Activated T-cell treated with anti-CD3 and anti-CD28 coated beads for 24 hours (primary cell): ENCODE results near the gene CCBE1.
"Not testable (repeated sequence)": the region's sequence is repeated elsewhere in the genome, so short reads cannot be mapped to it uniquely, and the experiment has no call there.

Experiments used
- DNase-seq: peaks from one replicate; pipeline ENCODE4 v3.0.0-alpha.2; 2020; ENCODE audit warnings: low read depth

Gene CCBE1

DNA sequence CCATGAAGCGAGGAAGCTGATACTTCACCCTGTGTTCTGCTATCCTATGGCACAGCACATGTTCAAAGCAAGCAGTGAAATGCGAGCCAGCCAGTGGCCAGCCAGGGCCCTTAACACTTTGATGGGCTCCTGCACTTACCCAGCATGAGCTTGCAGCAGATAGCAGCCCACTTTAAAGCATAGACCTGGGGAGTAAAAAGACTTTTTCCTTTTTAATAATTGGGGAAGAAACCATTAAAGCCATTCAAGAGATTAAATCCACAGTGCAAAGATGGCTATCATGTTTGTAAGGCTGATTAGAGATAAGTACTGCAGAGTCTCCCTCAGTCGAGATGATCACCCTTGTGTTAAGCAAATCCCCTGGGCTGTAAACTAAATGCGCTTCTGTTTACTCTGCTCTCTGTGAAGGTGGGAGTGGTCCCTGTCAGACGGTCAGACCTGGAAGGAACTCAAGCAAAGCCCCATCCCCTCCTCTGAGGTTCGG is 15.7 kb downstream of the CCBE1 start:
- DNase-seq, result no peak

DNA sequence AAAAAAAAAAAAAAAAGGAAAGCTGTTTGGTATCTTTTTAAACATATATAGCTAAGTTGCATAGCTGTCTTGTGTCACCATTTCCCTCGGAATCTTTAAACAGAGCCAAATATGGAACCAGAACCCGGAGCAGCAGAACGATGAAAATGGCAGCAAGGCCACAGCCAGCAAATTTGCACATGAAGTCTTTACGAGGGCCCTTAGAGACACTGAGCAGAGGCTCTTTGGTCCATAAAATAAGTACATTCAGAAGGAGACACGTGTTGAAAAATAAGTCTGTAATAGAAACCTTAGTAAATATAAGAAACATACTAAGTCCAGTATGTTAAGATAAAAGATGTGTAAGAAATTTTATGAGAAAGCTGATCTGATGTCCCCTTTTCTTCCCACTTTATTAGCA is 16.2 kb downstream of the CCBE1 start:
- no peak for DNase-seq

DNA sequence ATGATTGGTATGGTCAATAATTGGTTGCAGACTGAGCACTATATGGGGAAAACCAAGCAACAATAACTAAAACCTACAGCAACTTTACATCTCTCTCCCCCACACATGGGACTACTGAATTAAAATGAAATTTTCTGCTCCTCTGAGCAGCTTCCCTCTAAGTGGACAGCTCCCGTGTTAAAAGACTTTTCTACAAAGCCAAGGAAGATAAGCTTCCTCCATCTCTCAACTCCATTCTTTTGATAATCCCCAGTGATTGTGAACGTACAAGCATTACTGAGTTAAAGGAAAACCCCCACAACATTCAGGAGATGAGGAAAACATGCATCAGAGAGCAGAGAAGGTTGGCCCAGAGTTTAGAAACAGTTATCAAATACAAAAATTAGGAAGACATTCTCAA is 21.9 kb downstream of the CCBE1 start:
- no peak for DNase-seq

DNA sequence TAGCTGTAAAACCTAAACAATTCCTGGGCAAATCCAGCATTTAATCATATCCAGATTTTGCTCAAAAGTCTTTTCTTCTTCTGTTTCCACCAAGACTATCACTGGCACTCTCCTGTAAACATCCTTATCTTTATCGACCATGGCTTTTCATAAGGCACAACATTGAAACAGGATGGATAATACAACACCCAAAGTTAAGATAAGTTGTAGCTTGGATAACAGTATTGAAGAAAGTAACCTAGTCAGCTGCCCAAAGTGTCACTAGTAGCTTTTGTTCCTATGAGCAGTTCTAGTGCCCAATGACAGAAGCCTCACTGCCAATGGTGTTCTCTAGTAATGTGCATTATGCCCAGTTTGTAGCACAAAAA is 22.3 kb downstream of the CCBE1 start:
- DNase-seq, result no peak

DNA sequence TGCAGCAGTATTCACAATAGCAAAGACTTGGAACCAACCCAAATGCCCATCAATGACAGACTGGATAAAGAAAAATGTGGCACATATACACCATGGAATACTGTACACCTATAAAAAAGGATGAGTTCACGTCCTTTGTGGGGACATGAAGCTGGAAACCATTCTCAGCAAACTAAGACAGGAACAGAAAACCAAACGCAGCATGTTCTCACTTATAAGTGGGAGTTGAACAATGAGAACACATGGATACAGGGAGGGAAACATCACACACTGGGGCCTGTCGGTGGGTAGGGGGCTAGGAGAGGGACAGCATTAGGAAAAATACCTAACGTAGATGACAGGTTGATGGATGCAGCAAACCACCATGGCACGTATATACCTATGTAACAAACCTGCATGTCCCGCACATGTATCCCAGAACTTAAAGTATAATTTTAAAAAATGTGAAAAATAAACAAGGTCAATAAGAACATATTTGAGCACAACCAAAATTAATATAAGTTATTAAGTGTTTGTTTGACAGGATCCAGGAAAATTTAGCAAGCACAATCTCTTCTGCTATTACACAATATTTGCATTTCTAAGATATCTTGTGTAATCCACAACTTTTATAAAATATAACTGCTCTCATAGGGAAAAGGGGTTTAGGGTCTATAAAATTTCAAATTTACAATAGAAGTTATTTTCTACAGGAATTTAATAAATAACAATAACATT is 22.9 kb downstream of the CCBE1 start:
- DNase-seq, result no peak

DNA sequence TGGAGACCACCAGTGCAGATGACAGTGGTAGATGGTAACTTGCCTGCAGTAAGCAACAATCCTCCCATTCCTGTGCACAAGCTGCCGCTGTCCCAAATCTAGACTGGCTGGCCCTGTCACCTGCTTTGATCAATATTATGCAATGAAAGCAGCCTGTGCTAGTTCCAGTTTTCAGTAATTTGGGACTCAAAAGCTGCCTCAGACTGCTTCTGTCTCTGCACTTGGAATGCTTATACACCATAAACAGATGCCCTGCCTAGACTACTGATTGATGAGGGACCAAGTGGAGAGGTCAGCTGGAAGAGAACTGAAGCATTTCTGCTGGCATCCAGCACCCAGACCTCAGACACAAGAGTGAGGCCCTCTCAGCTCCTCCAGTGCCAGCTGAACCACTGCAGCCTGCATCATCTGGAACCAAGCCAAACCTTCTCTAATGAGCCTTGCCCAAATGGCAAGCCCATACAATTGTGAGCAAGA is 24.9 kb downstream of the CCBE1 start:
- no peak for DNase-seq

DNA sequence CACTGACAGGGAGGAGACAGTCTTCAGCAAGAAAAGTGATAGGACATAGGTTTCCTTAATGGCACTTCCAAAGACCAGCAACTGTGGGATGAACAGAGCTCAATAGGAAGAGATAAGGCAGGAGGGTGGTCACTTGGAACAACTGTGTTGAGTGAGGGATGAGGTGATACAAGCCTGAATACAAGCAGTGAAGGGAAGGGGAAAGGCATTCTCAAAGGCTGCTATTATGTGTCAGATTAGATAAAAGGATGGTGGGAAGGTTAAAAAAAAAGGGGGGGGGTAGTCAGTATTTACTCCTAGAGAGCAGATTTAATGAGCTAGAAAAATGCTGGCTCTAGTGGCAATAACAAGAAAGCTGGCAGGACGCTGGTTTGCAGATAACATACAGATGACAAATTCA is 25.7 kb downstream of the CCBE1 start:
- no peak for DNase-seq

DNA sequence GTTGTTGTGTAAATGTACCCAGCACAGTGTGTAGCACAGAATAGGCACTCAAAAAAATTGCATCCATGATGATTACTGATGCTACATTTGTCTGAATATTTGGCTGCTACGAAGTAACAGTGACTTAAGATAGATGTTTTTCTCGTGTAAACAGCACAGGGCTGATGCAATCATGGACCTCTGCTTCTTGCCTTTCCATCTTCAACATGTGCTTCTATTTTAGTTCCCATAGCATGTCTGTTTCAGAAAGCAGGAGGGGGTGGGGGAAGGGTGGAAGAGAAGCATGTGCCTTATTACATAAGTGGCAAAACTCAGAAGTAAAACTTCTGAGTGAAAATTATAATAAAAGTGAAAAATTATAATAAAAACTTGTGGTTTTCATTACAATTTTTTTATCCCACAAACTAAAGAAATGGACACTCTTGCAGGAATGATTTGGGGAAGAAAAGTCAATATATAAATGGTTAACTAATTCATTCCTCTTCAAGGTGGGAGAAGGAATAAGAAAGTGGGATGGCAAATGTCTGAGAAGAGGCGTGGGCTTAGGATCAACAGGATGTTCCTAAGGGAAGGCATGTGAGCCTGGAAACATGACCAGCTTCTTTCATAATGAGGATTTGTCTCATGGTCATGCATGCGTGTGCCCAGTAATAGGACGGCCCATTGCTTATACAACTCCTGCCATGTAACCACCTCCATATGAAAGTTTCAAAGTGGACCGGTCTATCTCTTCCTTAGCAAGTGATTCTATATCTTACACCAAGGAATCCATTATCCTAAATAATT is 27.2 kb downstream of the CCBE1 start:
- DNase-seq, result no peak

DNA sequence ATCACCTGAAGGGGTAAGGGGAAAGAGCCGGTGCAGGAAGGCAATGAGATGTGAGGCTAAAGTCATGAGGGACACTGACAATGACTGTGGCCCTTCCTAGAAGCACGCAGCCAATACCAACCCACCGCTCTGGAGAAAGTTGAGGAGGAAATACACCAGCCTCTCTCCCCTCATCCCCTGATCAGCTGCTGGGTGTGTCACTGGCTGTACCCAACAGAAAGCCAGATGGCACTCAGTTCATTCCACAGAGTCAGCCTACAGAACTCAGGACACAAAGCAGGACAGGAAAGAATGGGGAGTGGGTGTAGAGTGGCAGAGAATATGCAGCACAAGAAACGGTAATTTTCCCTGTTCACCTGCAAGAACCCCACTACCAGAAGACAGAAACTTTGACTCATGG is 29.7 kb downstream of the CCBE1 start:
- no peak for DNase-seq

DNA sequence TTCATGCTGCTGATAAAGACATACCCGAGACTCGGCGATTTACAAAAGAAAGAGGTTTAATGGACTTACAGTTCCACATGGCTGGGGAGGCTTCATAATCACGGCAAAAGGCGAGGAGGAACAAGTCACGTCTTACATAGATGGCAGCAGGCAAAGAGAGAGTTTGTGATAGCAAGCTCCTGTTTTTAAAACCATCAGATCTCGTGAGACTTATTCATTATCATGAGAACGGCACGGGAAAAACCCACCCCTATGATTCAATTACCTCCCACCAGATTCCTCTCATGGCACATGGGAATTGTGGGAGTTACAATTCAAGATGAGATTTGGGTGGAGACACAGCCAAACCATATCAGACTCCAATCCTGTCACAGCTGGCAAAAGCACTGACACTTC is 31.2 kb downstream of the CCBE1 start:
- not testable (repeated sequence) for DNase-seq

DNA sequence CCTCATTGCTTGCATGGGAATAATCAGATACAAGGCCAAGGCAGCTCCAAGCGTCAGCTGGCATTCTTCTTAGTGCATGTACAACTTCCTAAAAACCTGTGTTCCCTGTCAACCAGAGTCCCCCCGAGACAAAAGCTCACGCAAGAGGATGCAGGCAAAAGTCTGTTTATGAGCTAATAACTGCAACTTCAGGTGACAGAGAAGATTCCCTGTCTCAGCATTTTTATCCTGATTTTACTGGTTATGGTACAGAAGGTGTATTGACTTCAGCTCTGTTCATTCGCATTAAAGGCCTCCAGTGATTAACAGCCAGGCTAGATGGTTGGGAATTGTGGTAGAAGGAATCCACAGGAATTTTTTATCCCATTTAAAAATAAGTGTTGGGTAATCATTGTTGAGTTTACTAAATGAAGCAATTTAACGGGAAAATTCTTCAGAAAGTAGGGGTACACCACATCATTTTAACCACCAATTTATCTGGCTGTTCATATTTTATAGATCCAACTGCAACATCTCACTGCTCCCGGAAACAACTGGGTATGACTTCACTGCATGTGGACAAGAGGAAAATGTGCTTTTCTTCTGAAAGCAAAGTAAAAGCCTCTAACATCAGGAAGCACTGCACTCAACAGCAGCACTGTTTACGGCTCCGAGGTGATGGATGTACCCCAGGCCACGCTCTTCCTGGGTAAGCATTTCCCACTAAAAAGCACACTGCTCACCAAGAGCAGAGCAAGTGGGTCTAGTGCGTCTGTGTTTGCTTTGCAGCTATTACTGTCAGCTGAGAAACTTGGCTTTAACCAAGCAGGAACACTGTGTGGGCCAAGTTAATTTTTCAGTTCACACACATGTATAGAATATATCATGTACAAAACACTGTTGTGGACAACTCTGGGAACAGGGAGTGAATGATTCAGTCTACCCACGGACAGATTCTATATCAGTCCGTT is 31.9 kb downstream of the CCBE1 start:
- DNase-seq, result no peak

DNA sequence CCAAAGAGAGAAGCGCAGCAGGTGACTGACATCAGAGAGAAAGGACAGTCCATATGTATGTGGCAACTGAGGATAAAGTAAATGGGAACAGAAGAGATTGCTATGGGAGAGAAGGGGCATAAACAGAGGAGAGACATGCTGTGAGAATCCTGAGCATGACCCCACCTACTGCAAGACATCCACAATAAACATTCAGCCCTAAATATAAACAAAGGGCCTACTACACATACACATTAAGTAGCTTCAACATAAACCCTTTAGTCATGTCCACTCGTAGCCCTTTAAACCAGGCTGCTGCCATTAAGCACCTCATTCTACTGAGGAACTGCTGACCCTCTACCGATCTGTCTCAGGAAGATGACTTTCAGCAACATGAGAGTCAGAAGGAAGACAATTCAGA is 32.9 kb downstream of the CCBE1 start:
- DNase-seq, result no peak

DNA sequence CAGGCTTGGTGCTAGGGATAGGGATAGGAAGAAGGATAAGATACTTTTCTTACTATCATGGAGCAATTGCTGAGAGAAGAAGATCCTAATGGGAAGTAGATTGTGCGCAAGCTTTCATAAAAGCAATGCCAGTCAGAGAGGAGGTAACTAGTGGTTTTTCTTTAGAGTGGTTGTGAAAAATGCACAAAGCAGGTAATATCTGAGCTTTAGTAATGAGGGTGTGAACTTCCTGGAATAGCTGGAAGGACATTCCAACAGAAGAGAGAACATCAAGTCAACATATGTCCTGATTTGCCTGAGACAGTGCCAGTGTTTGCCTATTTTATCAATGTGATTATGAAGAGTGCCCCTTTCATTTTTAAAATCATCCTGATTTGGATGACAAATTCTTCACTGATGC is 34.1 kb downstream of the CCBE1 start:
- no peak for DNase-seq

DNA sequence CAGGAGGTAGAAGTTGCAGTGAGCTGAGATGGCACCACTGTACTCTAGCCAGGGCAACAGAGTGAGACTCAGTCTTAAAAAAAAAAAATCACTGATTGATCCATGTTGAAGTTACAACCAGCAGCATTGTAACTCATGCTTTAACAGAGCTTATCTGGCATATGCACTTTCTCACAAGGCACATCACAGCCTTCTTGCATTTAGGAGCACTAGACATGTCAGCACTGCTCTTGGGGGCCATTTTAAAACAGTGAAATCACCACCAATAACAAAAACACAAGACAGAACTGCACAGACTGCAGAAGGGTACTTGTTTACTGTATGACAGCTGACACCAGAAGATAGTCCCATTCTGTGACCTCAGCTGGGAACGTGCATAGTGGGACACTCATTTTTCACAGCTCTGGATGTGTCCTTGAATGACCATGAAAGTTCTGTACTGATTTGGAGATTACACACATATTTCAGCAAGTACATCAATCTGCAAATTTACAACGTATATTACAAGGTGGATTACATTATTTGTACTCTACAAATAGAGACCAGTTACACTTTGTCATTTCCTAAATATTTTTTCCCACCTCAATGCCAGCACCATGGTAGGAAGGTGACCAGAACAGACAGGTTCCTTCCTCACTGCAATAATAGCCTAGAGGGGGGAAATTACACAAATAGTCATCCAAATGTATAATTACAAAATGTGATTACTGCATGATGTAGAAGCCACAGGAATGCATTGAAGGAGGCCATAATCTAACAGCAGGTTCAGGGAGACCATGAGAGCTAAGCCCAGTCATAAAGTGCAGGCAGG is 35.1 kb downstream of the CCBE1 start:
- DNase-seq, result no peak

DNA sequence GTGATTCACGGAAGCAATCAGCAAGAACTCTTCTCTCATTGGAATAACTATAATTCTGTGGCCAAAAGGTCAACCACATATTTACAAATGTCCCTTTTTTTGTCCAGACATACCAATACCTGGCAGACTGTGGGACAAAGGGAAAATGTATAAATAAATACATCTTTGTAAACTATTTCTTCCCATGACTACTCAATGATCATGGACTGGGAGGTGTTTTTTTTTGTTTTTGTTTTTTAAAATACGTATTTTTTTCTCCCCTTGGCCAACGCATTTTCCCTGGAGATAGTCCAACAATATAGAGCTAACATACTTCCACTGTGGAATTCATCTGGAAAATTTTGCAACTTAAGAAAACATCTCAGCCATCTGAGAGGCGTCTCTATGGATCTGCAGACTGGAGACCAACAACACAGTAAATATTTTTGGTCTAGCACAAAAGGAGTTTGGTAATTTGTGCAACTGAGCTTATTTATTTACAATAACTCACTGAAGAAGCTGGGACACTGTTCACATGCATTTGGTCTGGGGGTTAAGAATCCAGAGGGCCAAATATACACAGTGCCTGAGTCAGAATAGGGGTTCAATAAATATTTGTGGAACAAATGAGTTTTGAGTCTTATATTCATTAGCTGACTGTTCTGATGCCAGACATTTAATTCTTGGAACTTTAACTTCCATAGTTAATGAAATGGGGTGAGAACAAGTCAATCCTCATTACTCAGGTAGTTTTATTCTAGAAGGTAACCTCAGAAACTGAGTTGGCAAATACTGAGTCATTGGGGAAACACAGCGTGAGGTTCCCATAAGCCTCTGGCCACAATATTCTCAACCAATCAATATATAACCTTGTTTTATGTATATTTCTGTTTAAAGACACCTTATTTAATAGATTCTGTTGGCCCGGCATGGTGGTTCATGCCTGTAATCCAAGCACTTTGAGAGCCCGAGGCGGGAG is 36.2 kb downstream of the CCBE1 start:
- no peak for DNase-seq

DNA sequence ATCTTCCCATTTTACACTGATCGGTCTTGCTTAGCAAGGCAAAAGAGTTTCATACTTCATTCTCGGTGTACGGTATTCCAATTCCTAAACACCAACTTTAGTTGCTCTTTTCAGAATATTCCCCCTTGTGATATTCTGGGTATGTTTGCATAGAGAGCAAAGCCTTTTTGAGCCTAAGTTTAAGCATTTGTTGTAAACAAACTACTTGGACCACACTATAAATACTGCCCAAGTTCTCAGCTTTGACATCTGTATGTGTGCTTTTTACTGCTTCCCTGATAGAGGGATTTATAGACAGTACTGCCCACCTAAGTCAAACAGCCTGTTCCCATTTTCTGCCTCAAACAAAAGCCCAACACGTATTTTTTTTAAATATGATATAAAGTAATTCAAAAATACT is 36.9 kb downstream of the CCBE1 start:
- DNase-seq, result no peak

DNA sequence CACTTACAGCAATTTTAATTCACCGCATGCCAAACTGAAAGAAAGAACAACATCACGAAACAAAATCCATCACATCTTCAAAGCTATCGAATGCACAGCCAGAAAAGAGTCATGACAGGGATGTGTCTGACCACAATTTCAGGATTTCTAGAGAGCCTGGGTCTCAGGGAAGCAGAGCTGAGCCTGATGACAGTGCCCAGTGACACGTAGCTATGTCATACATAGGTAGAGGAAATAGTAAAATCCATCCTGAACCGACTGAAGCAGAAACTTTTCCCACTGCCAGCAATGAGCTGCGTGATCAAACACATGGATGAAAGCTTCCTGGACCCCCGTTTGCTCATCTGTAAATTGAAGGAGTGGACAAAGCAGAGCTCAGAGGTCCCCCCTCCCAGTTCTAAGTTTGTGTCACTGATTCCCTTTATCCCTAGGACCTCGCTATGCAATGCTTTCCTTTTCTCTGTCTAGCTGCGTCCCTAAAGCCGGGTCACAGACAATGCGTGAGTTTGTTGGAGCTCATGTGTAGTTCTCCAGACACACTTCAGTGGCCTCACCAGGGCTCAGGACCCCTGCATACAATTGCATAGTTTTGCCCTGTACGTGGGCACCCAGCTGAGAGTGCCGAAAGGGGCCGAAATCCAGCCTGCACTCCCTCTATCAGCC is 37.6 kb downstream of the CCBE1 start:
- DNase-seq, result no peak

DNA sequence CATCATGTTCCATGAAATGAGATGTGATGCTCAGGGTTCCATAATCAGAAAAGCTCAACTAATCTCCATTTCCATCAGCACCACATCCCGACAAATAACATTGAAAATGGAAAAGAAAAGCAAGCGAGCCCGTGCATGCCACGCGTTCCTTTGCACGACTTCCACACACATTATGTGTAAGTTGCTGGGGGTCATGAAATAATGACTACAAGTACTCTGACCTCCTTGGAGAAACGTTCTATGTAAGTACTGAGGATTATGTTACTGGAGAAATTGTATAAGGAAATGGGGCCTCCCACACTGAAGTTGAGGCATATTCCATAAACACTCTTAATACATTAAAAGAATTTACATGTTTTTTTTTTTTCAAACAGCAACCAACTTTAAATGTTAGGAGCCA is 38.3 kb downstream of the CCBE1 start:
- no peak for DNase-seq

DNA sequence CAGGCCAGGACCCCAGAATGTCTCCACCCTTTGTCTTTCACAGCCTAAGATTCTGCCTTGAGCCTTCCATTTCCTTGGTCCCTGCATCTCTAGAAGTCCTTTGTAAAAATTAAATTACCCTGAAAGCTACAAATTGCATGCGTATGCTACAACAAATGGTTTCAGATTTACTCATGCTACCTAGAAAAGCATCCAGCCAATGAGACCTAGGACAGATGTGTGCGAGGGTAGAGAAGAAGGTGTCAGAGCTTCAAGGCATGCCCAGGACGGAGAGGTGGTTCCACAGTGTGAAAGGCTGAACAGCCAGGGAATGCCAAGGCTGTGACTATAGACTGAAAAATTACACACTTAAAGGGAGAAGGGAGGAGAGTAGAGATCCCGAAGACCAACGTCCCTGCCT is 40.2 kb downstream of the CCBE1 start:
- DNase-seq, result no peak

DNA sequence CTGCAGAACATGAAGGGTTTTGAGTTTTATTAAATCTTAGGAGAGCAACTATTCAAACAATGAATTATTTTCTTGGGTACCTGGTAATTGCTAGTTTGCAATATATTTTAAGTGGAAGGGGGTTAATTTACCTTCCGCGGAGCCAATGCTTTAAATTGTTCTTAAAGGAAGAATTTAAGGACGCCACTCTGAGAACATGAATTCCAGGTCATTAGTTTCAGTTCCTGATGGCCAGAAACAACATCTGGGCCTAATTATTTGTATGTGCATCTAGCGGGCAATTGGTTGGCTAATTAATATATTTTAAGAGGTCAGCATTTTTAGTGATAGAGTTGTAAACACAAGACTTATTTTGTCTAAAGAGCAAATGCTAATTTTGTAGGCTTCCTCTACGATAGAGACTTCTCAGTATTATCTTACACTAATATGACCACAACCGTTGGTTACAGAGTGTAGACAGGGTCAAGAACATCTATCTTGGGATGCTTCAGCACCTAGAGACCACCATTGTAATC is 40.8 kb downstream of the CCBE1 start:
- DNase-seq, result no peak
